Transverse colon (tissue), 4 donors: ENCODE results near the gene EHD4.

Source experiments
- CTCF ChIP-seq, 5 experiments: fragments of 200-600 bp in 3 of 5; fragments of 450-650 bp in 2 of 5; sonication (generic) in 3 of 5; IDR thresholded peaks; 1 replicate in 2 of 5; 2 replicates in 3 of 5; pipeline ENCODE4 v1.5.1; 2016 to 2017; ENCODE audit warnings: antibody characterized with exemption in 5 of 5, inconsistent platforms in 3 of 5, mild to moderate bottlenecking in 2 of 5, moderate library complexity in 1 of 5
- POLR2A ChIP-seq: fragments of 450-650 bp; IDR thresholded peaks from one replicate; pipeline ENCODE4 v1.6.1; 2016; ENCODE audit warnings: antibody characterized with exemption, mild to moderate bottlenecking, moderate library complexity
- POLR2AphosphoS5 ChIP-seq, 3 donors: sonication (generic); formaldehyde crosslinking; IDR thresholded peaks; one replicate each; pipeline ENCODE4 v1.6.1; 2016; ENCODE audit warnings: antibody characterized with exemption in 3 of 3

- TF ChIP-seq CTCF (IDR thresholded peaks at IDR 0.05) = no peak
- no peak for TF ChIP-seq POLR2A
- TF ChIP-seq POLR2AphosphoS5 (IDR thresholded peaks at IDR 0.05) = no peak
These were observed 29.5 kb downstream of the EHD4 start for GRCh38 chr15:41942886-41943285.
